22Rv1 (cell line): ENCODE measurements around the gene PHTF2.

Source experiments
- H3K27ac ChIP-seq: fragments of 450-650 bp; 2 replicates; pipeline ENCODE4 v1.5.1; 2017
- ZFX ChIP-seq: fragments of 450-650 bp; IDR thresholded peaks from 2 replicates; pipeline ENCODE4 v1.6.1; 2017; ENCODE audit warnings: antibody characterized with exemption, borderline replicate concordance
- TF ChIP-seq, protein P1 (sequence below): fragments of 450-650 bp; IDR thresholded peaks from 2 replicates; pipeline ENCODE4 v1.5.1; 2017; ENCODE audit warnings: mild to moderate bottlenecking

Gene PHTF2

DNA sequence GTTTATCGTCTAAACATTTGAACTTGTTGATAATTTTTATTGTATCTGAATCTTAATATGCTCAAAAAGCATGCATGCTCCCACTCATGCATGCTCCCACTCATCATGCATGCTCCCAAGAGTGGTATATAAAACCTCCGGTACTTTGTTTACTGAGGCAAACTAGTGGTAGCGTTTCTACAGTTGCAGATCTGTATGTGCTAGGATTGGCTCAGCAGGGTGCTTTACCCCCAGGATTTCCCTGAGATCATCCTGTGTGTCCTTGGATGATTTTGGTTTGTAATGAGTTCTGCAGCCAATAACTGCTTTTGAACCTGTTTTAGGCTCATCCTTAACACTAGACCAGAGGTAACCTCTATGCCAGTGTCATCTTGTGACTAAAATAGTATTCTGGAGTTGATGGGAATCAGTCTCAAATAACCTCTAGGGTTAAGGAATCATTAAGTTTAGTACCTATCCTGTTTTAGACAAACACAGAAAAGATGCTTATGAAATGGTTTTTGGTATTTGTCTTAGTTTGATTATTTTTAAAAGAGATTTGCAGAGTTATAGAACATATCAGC, 40.4 kb downstream of the PHTF2 start:
- no peak overlapping the region for H3K27ac ChIP-seq
- no peak for TF ChIP-seq ZFX
- TF ChIP-seq, protein P1, sequence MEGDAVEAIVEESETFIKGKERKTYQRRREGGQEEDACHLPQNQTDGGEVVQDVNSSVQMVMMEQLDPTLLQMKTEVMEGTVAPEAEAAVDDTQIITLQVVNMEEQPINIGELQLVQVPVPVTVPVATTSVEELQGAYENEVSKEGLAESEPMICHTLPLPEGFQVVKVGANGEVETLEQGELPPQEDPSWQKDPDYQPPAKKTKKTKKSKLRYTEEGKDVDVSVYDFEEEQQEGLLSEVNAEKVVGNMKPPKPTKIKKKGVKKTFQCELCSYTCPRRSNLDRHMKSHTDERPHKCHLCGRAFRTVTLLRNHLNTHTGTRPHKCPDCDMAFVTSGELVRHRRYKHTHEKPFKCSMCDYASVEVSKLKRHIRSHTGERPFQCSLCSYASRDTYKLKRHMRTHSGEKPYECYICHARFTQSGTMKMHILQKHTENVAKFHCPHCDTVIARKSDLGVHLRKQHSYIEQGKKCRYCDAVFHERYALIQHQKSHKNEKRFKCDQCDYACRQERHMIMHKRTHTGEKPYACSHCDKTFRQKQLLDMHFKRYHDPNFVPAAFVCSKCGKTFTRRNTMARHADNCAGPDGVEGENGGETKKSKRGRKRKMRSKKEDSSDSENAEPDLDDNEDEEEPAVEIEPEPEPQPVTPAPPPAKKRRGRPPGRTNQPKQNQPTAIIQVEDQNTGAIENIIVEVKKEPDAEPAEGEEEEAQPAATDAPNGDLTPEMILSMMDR: no peak

GRCh38 chr7:77839919-77840318, 41.3 kb downstream of the PHTF2 start:
- no peak for TF ChIP-seq ZFX
- TF ChIP-seq, protein P1: no peak

GRCh38 chr7:77843194-77843593, 44.6 kb downstream of the PHTF2 start:
- no peak for TF ChIP-seq ZFX
- TF ChIP-seq, protein P1: no peak
- no peak overlapping the region for H3K27ac ChIP-seq

More at GRCh38 chr7:77839919-77840318, 41.3 kb downstream of the PHTF2 start:
- H3K27ac ChIP-seq: no peak overlapping the region

GRCh38 chr7:77846317-77847092, 47.9 kb downstream of the PHTF2 start:
- TF ChIP-seq ZFX: no peak
- TF ChIP-seq, protein P1: no peak
- H3K27ac ChIP-seq: no peak overlapping the region

DNA sequence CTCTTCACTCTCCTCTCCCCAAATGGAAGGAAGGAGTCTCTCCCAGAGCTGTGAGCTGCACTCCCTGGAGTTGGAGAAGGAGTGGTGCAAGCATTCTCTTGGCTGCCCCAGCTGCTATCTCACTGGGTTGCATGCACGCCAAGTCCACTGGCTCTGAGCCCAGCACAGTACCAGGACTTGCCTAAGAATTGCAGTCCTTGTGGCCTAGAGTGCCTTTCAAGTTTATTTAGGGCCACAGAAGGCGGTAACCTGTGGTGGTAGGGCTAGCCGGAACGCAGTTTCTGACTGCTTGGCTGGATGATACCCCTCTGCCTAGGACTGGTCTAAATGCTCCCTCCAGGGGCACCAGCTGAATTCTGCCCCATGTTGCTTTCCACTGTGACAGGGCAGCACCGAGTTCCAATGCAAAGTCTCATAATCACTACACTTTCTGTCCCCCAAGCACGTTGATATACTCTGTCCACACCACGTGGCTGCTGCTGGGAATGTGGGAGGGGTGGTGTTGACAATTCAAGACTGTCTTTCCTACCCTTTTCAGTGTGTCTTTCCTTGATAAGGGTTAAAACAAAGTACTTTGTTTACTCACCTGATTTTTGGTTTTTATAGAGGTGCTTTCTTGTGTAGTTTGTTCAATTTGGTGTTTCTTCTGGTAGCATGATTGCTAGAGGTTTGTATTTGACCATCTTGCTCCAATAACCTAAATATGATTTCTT, 57.0 kb downstream of the PHTF2 start:
- no peak overlapping the region for H3K27ac ChIP-seq
- TF ChIP-seq, protein P1: no peak
- TF ChIP-seq ZFX: no peak

GRCh38 chr7:77858278-77858677, 59.7 kb downstream of the PHTF2 start:
- TF ChIP-seq ZFX: no peak
- TF ChIP-seq, protein P1: no peak
- H3K27ac ChIP-seq: no peak overlapping the region
